ENCODE results near the gene UTP14C.
"Not testable (repeated sequence)": the region's sequence is repeated elsewhere in the genome, so short reads cannot be mapped to it uniquely, and the experiment has no call there.

UTP14C gene

DNA sequence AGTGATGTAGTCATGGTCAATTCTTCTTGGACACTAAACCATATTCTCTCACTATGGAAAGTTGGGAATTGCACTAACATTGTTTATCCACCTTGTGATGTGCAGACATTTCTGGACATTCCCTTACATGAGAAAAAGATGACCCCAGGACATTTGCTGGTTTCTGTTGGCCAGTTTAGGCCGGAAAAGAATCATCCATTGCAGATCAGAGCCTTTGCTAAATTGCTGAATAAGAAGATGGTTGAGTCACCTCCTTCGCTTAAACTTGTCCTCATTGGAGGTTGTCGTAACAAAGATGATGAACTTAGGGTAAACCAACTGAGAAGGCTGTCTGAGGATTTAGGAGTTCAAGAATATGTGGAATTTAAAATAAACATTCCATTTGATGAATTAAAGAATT is at the start of gene UTP14C:
Gene UTP14C, plus strand, starts transcription at position 211 of the 400 bp plus-strand sequence. CDS start 4,114 bp downstream, outside the sequence.
- DNase-seq = no peak

- no peak for DNase-seq
Observed at GRCh38 chr13:51976423-51976822, 48.1 kb upstream of the UTP14C start.

DNA sequence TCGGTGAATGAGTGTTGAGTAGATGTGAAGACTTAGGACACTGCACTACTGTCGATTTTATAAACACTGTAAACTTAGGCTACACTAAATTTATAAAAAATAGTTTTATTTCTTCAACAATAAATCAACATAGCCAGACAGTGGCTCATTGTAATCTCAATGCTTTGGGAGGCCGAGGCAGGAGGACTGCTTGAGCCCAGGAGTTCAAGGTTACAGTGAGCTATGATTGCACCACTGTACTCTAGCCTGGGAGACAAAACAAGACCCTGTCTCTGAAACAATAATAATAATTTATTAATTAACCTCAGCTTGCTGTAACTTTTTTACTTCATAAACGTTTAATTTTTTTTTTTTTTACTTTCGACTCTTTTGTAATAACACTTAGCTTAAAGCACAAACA is 47.6 kb upstream of the UTP14C start:
- DNase-seq = no peak

DNA sequence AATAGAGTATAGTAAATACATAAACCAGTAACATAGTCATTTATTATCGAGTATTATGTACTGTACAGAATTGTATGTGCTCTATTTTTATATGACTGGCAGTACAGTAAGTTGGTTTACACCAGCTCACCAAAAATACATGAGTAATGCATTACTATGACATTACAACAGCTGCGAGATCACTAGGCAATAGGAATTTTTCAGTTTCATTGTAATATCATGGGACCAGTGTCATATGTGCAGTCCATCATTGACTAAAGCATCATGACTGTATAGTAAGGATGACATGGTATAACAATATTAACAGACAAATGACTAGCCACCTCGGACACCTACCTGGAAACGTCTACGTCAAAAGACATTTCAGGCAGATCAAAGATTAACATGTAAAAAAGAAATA is 46.9 kb upstream of the UTP14C start:
- no peak for DNase-seq

DNA sequence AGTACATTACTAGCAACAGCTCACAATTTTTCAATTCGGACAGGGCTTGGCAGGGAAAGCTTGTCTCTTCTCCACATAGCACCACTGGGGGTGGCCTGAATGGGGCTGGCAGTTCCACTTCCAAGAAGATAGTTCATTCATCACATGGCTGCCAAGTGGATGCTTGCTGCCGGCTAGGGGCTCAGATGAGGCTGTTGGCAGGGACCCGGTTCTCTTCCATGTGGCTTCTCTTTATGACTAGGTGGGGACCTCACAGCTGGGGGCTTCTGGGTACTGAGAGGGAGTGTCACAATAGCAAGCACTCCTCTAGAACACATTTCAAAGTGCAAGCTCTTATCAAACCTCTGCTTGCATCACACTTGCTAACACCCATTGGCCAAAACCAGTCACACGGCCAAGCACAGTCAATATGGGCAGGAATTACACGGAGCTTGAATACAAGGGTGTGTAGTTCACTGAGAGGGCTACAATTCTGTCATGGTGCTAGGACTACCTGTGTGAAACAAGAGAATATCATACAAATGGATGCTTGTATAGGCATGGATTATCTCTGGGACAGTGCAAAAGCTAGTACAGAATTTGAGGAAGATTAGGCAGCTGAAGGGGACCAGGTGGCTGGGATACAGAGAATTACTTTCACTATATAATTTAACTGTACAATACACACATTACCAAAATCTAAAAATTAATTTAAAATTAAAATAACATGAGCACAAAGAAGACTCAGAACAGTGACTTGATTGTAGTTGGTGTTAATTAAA is 45.5 kb upstream of the UTP14C start:
- no peak for DNase-seq

DNA sequence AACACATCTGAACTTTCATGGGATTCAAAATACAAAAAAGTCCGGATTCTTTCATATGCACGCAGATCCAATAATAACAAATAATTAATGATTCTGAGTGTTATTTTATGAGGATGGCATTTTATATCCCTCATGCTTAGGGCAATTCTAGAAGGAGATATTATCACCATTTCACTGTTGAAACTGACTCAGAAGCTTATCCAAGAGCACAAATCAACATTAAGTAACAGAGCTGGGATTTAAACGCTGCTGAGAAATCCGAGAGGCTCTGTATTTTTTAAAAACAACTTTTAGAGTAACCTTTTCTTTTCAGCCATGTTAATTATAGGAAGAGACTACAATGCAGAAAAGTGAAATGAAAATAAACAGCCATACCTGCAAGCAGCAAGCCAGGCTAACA is 43.6 kb upstream of the UTP14C start:
- no peak for DNase-seq

DNA sequence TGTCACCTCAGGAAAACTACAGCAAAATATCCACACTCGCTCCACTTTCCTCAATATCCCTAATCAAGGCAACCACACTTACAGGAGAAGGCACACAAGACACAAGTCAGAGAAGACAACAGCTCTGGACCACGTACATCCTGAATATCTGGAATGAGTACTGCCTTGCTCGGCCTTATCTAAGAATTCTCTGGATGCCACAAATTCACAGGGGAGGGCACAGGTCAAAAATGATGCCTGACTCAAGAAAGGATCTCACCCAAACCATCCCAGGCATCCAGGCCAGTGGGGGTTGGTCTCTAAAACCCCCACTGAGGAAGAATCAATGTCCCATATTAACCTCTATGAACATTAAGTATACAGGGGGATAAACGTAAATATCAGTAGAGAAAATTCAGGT is 43.1 kb upstream of the UTP14C start:
- no peak for DNase-seq

DNA sequence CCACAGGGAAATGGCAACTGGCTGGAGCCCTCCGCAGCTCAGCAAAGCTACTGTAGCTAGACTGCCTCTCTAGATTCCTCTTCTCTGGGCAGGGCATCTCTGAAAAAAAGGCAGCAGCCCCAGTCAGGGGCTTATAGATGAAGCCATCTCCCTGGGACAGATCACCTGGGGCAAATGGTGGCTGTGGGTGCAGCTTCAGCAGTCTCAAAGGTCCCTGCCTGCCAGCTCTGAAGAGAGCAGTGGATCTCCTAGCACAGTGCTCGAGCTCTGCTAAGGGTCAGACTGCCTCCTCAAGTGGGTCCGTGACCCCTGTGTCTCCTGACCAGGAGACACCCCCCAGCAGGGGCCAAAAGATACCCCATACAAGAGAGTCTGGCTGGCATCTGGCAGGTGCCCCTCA is 41.2 kb upstream of the UTP14C start:
- DNase-seq = not testable (repeated sequence)

- DNase-seq = not testable (repeated sequence)
Observed at GRCh38 chr13:51984904-51985303, 39.6 kb upstream of the UTP14C start.

DNA sequence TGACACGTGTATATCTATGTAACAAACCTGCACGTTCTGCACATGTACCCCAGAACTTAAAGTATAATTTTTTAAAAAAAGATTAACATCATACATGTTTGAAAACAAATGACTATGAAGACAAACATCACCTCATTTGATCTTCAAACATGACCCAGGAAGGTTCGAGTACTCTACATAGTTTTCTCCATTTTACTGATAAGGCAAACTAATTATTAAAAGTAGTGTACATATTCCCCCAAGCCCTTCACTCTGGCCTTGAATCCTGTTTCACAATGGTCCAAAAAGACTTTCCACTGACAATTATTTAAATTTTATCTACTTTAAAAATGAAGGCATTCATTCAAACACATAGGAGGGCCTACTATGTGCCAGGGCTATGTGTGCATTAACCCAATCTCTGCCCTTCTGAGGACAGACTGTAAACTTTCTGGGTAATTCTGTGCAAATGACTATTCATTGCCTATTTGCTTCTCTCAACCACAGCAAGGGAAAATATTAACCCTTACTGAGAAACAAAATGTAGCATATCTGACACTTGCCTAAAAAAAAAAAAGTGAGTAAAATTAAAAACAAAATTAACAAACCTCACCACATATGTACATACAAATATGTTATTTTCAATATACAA is 35.4 kb upstream of the UTP14C start:
- DNase-seq = no peak

- no peak for DNase-seq
Observed at GRCh38 chr13:51993713-51994112, 30.8 kb upstream of the UTP14C start.

DNA sequence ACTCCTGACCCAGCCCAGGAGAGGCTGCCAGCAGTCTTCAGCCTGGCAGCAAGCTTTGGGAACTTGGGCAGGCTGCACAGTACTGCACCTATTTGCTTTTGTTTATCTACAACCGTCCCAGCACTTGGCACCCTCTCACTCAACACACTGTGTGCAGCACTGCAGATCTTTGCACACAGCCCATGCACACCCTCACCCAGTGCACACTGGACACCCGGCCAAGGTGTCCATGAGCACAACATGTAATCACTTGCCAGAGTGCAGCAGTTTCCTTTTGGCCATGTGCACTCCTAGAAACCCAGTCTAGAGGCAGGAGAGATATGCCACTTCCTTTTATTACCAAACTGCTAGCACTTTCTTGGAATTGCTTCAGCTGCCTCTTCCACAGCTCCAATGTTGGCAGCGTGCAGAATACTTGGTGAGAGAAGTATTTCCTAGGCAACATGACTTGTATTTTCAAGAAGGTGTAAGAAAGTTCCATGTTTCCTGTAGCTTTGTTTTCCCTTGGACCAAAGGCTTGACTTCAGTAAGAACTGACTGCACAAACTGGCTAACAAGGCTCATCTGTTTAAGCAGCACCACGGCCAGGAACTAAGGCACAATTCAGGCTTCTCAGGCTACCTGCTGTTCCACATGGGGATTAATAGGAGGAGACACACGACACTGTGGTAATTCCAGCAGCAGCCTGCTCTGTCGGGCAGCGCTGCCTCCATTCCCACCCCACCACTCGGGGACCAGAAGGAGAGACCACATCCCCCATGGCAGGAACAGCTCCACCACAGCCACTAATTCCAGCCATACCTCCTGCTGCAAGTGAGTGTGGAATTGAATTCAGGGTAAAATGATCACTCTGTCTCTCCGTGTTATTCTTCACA is 28.6 kb upstream of the UTP14C start:
- no peak for DNase-seq

- no peak for DNase-seq
Observed at GRCh38 chr13:51996641-51997040, 27.9 kb upstream of the UTP14C start.

DNA sequence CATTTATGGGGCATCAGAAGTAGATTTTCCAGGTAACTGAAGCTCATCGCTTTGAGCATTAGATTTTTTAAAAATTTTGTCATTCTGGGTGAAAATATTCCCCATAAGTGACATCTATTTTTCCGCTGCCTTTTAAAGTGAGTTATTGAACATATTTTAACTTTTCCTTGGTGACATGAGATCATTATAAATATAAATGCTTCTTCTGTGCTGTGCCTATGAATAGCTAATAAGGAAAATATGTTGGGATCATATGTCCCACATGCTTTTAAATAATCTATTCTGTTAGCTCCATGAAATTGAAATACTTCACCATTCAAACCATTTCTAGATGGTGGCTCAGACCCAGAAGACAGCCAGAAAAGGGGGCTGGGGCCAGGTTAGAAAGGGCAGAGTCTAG is 27.3 kb upstream of the UTP14C start:
- no peak for DNase-seq

- no peak for DNase-seq
Observed at GRCh38 chr13:51997641-51998330, 26.7 kb upstream of the UTP14C start.

DNA sequence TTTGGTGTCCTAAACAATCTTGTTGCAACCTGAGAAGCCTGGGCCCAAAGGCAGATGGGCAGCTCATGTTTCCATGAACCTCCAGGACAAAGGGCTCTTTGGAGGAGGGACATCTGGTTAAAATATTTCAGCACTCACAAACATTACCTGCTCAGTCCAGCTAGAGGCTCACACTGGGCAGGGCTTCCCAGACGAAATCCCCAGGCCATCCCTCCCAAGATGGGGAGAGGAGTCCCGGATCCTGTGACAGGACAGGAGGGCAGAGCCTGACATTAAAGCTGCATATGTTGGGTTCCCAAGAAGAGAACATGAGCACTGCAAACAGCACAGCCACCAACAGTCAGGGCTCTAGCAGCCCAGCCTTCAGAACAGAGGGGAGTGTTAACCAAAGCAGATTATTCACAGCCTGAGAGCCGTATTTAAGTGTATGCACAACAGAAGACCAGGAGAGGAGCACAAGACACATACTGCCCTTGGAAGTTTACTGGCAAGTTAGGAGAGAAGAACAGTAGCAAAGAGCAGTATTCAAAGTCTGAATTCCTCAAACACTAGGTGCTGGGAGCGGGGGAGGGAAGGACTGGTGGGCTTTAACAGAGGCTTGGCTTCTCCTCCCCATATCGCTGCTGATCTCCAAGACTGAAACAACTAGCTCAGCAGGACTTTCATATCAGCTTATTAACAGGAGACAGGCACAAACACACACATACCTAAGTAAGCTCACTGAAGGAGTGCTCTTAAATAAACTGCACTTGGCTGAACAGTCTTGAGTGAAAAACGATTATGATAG is 25.6 kb upstream of the UTP14C start:
- DNase-seq = no peak

DNA sequence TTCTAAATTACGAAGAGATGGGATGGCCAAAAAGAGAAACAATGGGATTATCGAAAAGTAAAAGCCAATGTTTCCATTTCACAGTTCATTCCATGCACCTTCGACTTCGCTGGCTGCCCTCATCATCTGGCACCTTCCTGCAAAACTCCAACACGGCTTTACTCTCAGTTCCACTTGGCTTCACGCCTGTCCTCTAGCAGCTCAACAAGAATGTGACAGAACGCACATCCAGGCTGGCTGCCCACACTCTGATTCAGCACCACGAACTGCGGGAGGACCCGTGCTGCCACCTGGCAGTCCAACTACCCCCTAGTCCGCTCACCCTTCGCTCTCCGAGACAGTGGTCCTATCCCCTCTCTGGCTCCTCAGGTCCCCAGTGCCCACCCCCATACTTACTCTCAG is 25.0 kb upstream of the UTP14C start:
- DNase-seq = no peak

DNA sequence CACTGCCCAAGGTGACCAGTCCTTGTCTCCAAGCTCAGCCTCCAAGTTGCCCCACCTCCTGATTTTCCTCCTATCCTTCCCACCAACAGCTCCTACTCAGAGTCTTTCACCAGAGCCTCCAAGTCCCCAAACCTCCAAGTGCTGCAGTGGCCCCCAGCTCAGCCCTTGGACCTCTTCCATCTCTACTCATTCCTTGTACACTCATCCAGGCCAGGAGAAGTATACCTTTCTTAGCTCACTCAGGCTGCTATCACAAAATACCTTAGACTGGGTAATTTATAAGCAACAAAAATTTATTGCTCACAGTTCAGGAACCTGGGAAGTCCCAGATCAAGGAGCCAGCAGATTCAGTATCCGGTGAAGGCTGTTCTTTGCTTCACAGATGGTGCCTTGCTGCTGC is 24.6 kb upstream of the UTP14C start:
- DNase-seq = no peak

DNA sequence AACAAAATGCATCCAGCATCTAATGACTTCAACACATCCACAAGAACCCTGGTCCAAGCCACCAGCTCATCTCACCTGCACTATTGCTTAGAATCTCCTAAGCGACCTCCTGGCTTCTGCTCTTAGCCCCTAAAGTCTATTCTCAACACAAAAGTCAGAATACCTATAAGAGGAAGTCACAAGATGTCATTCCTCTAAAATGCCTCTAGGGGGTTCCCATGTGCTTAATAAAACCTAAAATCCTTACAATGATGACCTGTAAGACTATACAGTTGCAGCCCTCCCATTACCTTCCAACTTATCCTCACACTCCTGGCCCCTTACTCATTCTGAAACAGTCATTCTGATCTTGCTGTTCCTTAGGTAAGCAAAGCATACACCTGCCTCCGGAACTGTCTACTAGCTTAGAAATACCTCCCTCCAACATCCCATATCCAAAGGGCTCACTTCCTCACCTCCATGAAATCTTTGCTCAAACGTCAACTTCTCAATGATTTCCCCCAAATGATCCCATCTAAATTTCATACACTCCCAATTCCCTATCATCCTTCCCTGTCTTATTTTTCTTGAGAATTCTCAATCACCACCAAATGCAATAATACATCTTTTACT is 23.3 kb upstream of the UTP14C start:
- no peak for DNase-seq

GRCh38 chr13:52002361-52002760 is 22.1 kb upstream of the UTP14C start:
- DNase-seq = no peak

- DNase-seq = no peak
Observed at GRCh38 chr13:52003541-52003940, 20.9 kb upstream of the UTP14C start.
